Testis (tissue), 3 donors: ENCODE data around the gene WEE2. TPM values are rescaled to one million over a fixed set of nuclear protein-coding genes. Genes with fewer than 3 reads are reported as not detected.

ENCODE experiments used
- DNase-seq: peaks from one replicate; pipeline ENCODE4 v3.0.0-alpha.2; 2019
- H3K27ac ChIP-seq, 2 donors: fragments of 200-600 bp; sonication (generic); one replicate each; pipeline ENCODE4 v1.5.1; 2019
- H3K27me3 ChIP-seq: fragments of 200-600 bp; sonication (generic); one replicate; pipeline ENCODE4 v1.5.1; 2019
- H3K36me3 ChIP-seq: fragments of 200-600 bp; sonication (generic); one replicate; pipeline ENCODE4 v1.5.1; 2017; ENCODE audit warnings: low read depth; ENCODE audit errors: missing control alignments
- H3K4me1 ChIP-seq: fragments of 200-600 bp; sonication (generic); one replicate; pipeline ENCODE4 v1.5.1; 2019
- H3K4me3 ChIP-seq, 2 donors: fragments of 200-600 bp; sonication (generic); one replicate each; pipeline ENCODE4 v1.5.1; 2017 to 2019
- H3K9me3 ChIP-seq: fragments of 200-600 bp; sonication (generic); one replicate; pipeline ENCODE4 v1.5.1; 2017
- POLR2A ChIP-seq: fragments of 450-650 bp; IDR thresholded peaks from one replicate; pipeline ENCODE4 v1.6.1; 2017; ENCODE audit warnings: antibody characterized with exemption, mild to moderate bottlenecking, moderate library complexity
- WGBS, 2 donors: methylation state at CpG; one replicate each; pipeline ENCODE4 v1.1.5; 2018; 5-methylcytosine and 5-hydroxymethylcytosine counted together
- intact Hi-C: fragments of 100-400 bp; cut with DNase I; formaldehyde crosslinking; loops from one replicate; pipeline ENCODE4 v1.15.1; 2023; ENCODE audit warnings: low total_unique reads
- polyA plus RNA-seq: library from polyadenylated mRNA; stranded (reverse); fragments of 350-450 nt; fragmentation: Illumina TruSeq; extraction: RNeasy Lipid Tissue Mini Kit (QIAGEN cat#74804); gene quantifications from one replicate; pipeline ENCODE4 v1.2.3, GENCODE V29; 2014; ENCODE audit warnings: low read depth, low replicate concordance; ENCODE audit not compliant: insufficient read depth
- total RNA-seq, 2 donors: library from RNA; depleted of rRNA; stranded (reverse); fragments of >200 nt; gene quantifications; one replicate each; pipeline ENCODE4 v1.2.3, GENCODE V29; 2016
- TF ChIP-seq, protein P1 (sequence below), 3 experiments: fragments of 450-650 bp in 2 of 3; fragments of 200-600 bp in 1 of 3; sonication (generic) in 1 of 3; IDR thresholded peaks; one replicate each; pipeline ENCODE4 v1.5.1; 2016 to 2019; ENCODE audit warnings: antibody characterized with exemption in 3 of 3, mild to moderate bottlenecking in 2 of 3, moderate library complexity in 1 of 3

The WEE2 gene
- total and polyA plus RNA-seq, 3 donors from 2014 or later: 0.20 to 1.4 TPM; not detected in 1

DNA sequence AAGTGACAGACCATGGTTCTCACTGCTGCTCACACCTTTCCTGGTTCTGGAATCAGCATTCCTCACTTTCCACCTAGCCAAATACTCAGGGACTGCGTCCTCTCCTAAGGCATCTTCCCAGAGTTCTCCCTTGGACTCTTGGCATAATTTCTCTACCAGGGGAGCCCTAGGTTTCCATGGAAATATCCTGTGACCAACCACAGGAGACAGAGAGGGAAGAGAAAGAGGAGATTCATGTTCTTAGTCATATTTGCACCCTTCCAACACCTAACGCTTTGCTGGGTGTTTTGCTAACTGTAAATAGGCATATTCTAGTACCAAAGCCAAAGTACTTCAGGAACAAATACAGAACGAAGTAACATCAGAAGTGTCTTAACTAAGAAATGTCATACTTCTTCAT, 34.8 kb upstream of the WEE2 start:
- Histone ChIP-seq H3K4me3 (no peak overlapping the region), H3K9me3 (no peaks in the 10 kb centered on the region), H3K36me3 (no peaks in the 10 kb centered on the region), H3K4me1 (no peaks in the 10 kb centered on the region), H3K27me3 (no peaks in the 10 kb centered on the region), H3K27ac (no peak overlapping the region)
- WGBS, 2 donors: 85 to 95% methylated on average over 3 of the region's 3 CpGs
- TF ChIP-seq POLR2A: no peak
- TF ChIP-seq, protein P1, sequence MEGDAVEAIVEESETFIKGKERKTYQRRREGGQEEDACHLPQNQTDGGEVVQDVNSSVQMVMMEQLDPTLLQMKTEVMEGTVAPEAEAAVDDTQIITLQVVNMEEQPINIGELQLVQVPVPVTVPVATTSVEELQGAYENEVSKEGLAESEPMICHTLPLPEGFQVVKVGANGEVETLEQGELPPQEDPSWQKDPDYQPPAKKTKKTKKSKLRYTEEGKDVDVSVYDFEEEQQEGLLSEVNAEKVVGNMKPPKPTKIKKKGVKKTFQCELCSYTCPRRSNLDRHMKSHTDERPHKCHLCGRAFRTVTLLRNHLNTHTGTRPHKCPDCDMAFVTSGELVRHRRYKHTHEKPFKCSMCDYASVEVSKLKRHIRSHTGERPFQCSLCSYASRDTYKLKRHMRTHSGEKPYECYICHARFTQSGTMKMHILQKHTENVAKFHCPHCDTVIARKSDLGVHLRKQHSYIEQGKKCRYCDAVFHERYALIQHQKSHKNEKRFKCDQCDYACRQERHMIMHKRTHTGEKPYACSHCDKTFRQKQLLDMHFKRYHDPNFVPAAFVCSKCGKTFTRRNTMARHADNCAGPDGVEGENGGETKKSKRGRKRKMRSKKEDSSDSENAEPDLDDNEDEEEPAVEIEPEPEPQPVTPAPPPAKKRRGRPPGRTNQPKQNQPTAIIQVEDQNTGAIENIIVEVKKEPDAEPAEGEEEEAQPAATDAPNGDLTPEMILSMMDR (IDR thresholded peaks at IDR 0.05): no peak
- intact Hi-C loops: no loop called here
- no peak for DNase-seq

- Histone ChIP-seq H3K36me3 (no peaks in the 10 kb centered on the region), H3K9me3 (no peaks in the 10 kb centered on the region), H3K27me3 (no peaks in the 10 kb centered on the region), H3K4me3 (no peak overlapping the region), H3K4me1 (no peaks in the 10 kb centered on the region), H3K27ac (no peak overlapping the region)
- TF ChIP-seq POLR2A: no peak
- TF ChIP-seq, protein P1 (IDR thresholded peaks at IDR 0.05): no peak
- intact Hi-C loops: no loop called here
- no peak for DNase-seq
- 90 to 95% methylated on average over 5 of the region's 5 CpGs for WGBS, 2 donors
Measured at GRCh38 chr7:141674171-141674671, 33.9 kb upstream of the WEE2 start.

DNA sequence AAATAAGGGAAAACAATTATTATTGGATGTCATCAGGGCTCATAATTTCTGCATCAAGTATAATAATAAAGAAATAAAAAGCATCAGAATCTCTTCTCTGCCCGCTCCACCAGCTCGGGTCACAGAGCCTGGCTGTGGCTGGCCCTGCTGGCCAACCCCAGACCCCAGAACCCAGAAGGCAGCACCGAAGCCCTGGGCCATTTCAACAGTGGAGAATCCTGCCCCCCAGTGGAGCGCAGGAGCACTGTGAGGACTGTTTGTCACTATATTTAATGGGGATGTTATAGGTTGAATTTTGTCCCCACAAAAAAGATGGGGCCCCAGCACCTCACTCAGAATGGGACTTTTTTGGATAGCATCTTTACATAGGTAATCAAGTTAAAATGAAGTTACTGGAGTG, 33.5 kb upstream of the WEE2 start:
- Histone ChIP-seq H3K4me3 (no peak overlapping the region), H3K9me3 (no peaks in the 10 kb centered on the region), H3K27ac (no peak overlapping the region), H3K36me3 (no peaks in the 10 kb centered on the region), H3K27me3 (no peaks in the 10 kb centered on the region), H3K4me1 (no peaks in the 10 kb centered on the region)
- no peak for DNase-seq
- 74 to 75% methylated on average over 4 of the region's 4 CpGs for WGBS, 2 donors
- no peak for TF ChIP-seq POLR2A
- TF ChIP-seq, protein P1 (IDR thresholded peaks at IDR 0.05): peak in 1 of 3 experiments; percentile 20
- intact Hi-C loops: no loop called here

GRCh38 chr7:141675436-141676215, 32.5 kb upstream of the WEE2 start:
- intact Hi-C loops: no loop called here
- DNase-seq: no peak
- Histone ChIP-seq H3K36me3 (no peaks in the 10 kb centered on the region), H3K4me3 (no peak overlapping the region), H3K27me3 (no peaks in the 10 kb centered on the region), H3K9me3 (no peaks in the 10 kb centered on the region), H3K27ac (no peak overlapping the region), H3K4me1 (no peaks in the 10 kb centered on the region)
- 85 to 91% methylated on average over 6 of the region's 6 CpGs for WGBS, 2 donors
- TF ChIP-seq POLR2A: no peak

DNA sequence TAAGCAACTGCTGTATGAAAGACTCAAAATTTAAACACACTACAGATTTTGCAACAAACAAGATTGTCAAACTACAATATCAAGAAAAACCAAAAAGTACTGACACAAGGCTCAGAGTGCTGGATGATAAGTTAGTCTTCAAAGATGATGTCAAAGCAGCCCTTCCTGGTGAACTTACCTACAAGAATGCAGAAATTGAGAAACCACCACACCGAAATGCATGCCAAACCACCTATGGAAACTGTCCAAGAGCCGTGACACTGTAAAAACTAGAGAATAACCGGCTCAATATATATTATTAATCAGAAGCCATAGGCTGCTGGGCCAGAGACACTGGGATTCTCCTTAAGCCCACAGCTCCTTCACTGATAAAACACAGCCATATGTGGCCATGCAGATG, 31.5 kb upstream of the WEE2 start:
- 85 to 92% methylated on average over 3 of the region's 3 CpGs for WGBS, 2 donors
- Histone ChIP-seq H3K27me3 (no peaks in the 10 kb centered on the region), H3K9me3 (no peaks in the 10 kb centered on the region), H3K4me3 (no peak overlapping the region), H3K36me3 (no peaks in the 10 kb centered on the region), H3K27ac (no peak overlapping the region), H3K4me1 (no peaks in the 10 kb centered on the region)
- DNase-seq: no peak
- TF ChIP-seq POLR2A: no peak
- TF ChIP-seq, protein P1 (IDR thresholded peaks at IDR 0.05): no peak
- intact Hi-C loops: no loop called here
